OCI-LY1 (cell line): ENCODE measurements around the gene DRD2.

Experiments
- H2AFZ ChIP-seq: fragments of 200-600 bp; sonication (generic), shearing (Covaris generic); 2 replicates; pipeline ENCODE4 v1.6.0; 2014; ENCODE audit warnings: antibody characterized with exemption, mild to moderate bottlenecking, low read length
- H3F3A ChIP-seq: fragments of 200-600 bp; sonication (generic), shearing (Covaris generic); 2 replicates; pipeline ENCODE4 v1.6.0; 2014; ENCODE audit warnings: mild to moderate bottlenecking, antibody characterized with exemption, low read length, moderate library complexity; ENCODE audit not compliant: insufficient read depth
- H3K27ac ChIP-seq: fragments of 200-600 bp; sonication (generic); 2 replicates; pipeline ENCODE4 v1.5.1; 2014; ENCODE audit warnings: low read length, mixed run types, mild to moderate bottlenecking, low read depth; ENCODE audit not compliant: poor library complexity, severe bottlenecking
- H3K27me3 ChIP-seq: fragments of 200-600 bp; sonication (generic); 2 replicates; pipeline ENCODE4 v1.6.0; 2014; ENCODE audit warnings: antibody characterized with exemption, mild to moderate bottlenecking, low read length, moderate library complexity; ENCODE audit not compliant: insufficient read depth
- H3K36me3 ChIP-seq: fragments of 200-600 bp; sonication (generic); 2 replicates; pipeline ENCODE4 v1.6.1; 2014; ENCODE audit warnings: mild to moderate bottlenecking, antibody characterized with exemption, low read length, moderate library complexity, mixed read lengths; ENCODE audit not compliant: insufficient read depth
- H3K4me1 ChIP-seq: fragments of 200-600 bp; sonication (generic); 2 replicates; pipeline ENCODE4 v1.5.1; 2014; ENCODE audit warnings: mild to moderate bottlenecking, low read length, moderate library complexity; ENCODE audit not compliant: insufficient read depth, severe bottlenecking
- H3K4me2 ChIP-seq: fragments of 200-600 bp; sonication (generic), shearing (Covaris generic); 2 replicates; pipeline ENCODE4 v1.6.1; 2014; ENCODE audit warnings: low read length
- H3K4me3 ChIP-seq: fragments of 200-600 bp; sonication (generic); 2 replicates; pipeline ENCODE4 v1.5.1; 2014; ENCODE audit warnings: low read length, low read depth, mild to moderate bottlenecking, mixed read lengths; ENCODE audit not compliant: poor library complexity, severe bottlenecking
- H3K79me2 ChIP-seq: fragments of 200-600 bp; shearing (Covaris generic); 2 replicates; pipeline ENCODE4 v1.6.1; 2016; ENCODE audit warnings: mixed run types, low read length, mixed read lengths; ENCODE audit not compliant: insufficient read depth
- H3K9ac ChIP-seq: fragments of 200-600 bp; sonication (generic), shearing (Covaris generic); 2 replicates; pipeline ENCODE4 v1.6.1; 2014; ENCODE audit warnings: mild to moderate bottlenecking, low read length, mixed read lengths
- H3K9me2 ChIP-seq: fragments of 200-600 bp; sonication (generic), shearing (Covaris generic); 2 replicates; pipeline ENCODE4 v1.6.1; 2014; ENCODE audit warnings: low read depth, mild to moderate bottlenecking, low read length, mixed read lengths
- H3K9me3 ChIP-seq: fragments of 200-600 bp; shearing (Covaris generic); 2 replicates; pipeline ENCODE4 v1.6.1; 2014; ENCODE audit warnings: low read length, mixed read lengths
- H4K20me1 ChIP-seq: fragments of 200-600 bp; sonication (generic), shearing (Covaris generic); 2 replicates; pipeline ENCODE4 v1.6.0; 2016; ENCODE audit warnings: mild to moderate bottlenecking, low read length; ENCODE audit not compliant: insufficient read depth
- EZH2 ChIP-seq: fragments of 200-600 bp; sonication (generic), shearing (Covaris generic); IDR thresholded peaks from 2 replicates; pipeline ENCODE4 v1.8.0; 2017; ENCODE audit warnings: borderline replicate concordance, mixed run types, mild to moderate bottlenecking, antibody characterized with exemption, low read length, moderate library complexity, mixed read lengths
- TF ChIP-seq, protein P1 (sequence below): fragments of 200-600 bp; sonication (generic), shearing (Covaris generic); IDR thresholded peaks from 2 replicates; pipeline ENCODE4 v1.5.1; 2017; ENCODE audit warnings: mild to moderate bottlenecking, antibody characterized with exemption, low read length, moderate library complexity, mixed read lengths

Gene DRD2

DNA sequence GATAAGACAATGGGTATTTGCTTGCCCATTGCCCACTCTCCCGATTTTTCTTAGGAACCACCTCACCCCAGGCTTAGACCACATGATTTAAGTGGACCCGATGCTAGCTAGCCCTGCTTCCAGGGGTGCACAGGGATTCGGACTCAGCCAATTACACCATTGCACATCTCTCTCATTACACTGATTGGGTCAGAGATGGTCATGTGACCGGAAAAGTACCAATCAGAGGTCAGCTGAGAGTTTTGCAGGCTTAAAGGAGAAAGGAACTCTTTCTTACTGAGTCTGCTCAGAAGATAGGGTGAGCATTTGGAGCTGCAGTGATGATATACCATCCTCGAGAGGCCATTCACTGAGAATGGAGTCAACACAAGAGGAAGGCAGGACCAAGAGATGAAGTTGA is 99.8 kb downstream of the DRD2 start:
- Histone ChIP-seq H3K27ac (no peak overlapping the region), H2AFZ (no peak overlapping the region), H4K20me1 (no peaks in the 10 kb centered on the region)

DNA sequence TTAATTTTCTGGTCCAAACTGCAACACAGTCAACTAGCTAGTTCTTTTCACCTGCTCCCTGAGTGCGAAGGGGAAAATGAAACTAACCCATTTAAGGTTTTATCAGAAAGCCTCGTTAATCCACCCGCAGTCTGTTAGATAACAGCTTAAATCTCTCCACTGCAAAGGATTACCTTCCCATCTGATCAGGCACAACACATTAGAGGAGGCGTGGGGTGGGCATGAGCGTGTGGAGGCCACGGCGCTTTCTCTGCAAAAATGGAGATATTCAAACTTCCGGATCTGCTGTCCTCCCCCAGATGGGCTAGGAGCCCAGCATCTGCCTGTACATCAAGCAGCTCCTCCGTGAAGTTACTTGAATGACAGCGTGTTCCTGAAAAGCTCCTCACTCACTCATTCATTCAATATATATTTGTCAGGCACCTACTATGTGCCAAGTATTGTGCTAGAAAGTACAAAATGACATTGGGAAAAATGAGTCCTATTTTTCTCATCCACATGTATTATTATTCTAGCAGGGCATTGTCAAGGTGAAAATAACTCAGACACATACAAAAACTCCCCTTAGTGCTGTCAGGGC is 101.1 kb downstream of the DRD2 start:
- Histone ChIP-seq H3F3A (no peaks in the 10 kb centered on the region), H3K9me3 (no peaks in the 10 kb centered on the region), H3K9ac (no peak overlapping the region), H3K27ac (no peak overlapping the region), H3K36me3 (no peaks in the 10 kb centered on the region), H3K4me1 (no peaks in the 10 kb centered on the region), H3K4me3 (no peak overlapping the region), H3K79me2 (no peaks in the 10 kb centered on the region), H2AFZ (no peak overlapping the region), H3K27me3 (no peaks in the 10 kb centered on the region), H3K4me2 (no peak overlapping the region), H3K9me2 (no peaks in the 10 kb centered on the region), H4K20me1 (no peaks in the 10 kb centered on the region)
- no peak for TF ChIP-seq EZH2
- TF ChIP-seq, protein P1, sequence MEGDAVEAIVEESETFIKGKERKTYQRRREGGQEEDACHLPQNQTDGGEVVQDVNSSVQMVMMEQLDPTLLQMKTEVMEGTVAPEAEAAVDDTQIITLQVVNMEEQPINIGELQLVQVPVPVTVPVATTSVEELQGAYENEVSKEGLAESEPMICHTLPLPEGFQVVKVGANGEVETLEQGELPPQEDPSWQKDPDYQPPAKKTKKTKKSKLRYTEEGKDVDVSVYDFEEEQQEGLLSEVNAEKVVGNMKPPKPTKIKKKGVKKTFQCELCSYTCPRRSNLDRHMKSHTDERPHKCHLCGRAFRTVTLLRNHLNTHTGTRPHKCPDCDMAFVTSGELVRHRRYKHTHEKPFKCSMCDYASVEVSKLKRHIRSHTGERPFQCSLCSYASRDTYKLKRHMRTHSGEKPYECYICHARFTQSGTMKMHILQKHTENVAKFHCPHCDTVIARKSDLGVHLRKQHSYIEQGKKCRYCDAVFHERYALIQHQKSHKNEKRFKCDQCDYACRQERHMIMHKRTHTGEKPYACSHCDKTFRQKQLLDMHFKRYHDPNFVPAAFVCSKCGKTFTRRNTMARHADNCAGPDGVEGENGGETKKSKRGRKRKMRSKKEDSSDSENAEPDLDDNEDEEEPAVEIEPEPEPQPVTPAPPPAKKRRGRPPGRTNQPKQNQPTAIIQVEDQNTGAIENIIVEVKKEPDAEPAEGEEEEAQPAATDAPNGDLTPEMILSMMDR = no peak

More for the DNA sequence above, 99.8 kb downstream of the DRD2 start:
- Histone ChIP-seq H3K36me3 (no peaks in the 10 kb centered on the region), H3K79me2 (no peaks in the 10 kb centered on the region), H3K4me2 (no peak overlapping the region), H3K9ac (no peak overlapping the region), H3K4me3 (no peak overlapping the region), H3K9me2 (no peaks in the 10 kb centered on the region), H3F3A (no peaks in the 10 kb centered on the region), H3K4me1 (no peaks in the 10 kb centered on the region), H3K9me3 (no peaks in the 10 kb centered on the region), H3K27me3 (no peaks in the 10 kb centered on the region)
- TF ChIP-seq EZH2 = no peak
- TF ChIP-seq, protein P1 = no peak

DNA sequence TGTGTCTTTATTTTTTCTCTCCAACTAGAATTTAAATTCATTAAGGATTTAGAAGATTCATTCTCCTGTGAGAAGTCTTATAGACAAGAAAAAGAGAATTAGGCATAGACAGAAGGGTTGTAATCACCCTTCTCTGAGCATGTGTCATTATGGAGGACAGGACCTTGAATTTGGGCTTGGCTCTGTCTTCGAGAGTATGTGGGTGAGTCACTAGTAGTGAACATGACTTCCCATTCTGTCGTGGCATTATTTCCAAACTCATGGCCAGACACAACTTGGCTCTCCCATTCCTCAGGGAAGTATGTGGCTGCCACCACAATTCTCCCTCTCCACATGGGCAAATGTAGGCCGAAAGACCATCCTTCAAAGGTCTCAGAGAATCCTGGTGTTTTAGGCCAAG is 101.9 kb downstream of the DRD2 start:
- Histone ChIP-seq H3F3A (no peaks in the 10 kb centered on the region), H3K4me2 (no peak overlapping the region), H3K36me3 (no peaks in the 10 kb centered on the region), H3K4me3 (no peak overlapping the region), H3K79me2 (no peaks in the 10 kb centered on the region), H3K9me2 (no peaks in the 10 kb centered on the region), H4K20me1 (no peaks in the 10 kb centered on the region), H3K4me1 (no peaks in the 10 kb centered on the region), H3K9ac (no peak overlapping the region), H3K27me3 (no peaks in the 10 kb centered on the region), H3K9me3 (no peaks in the 10 kb centered on the region), H3K27ac (no peak overlapping the region), H2AFZ (no peak overlapping the region)
- TF ChIP-seq EZH2 = no peak
- TF ChIP-seq, protein P1 = no peak
